ENCODE measurements around the gene RERG.
"Not testable (repeated sequence)": the region's sequence is repeated elsewhere in the genome, so short reads cannot be mapped to it uniquely, and the experiment has no call there.

Gene RERG

DNA sequence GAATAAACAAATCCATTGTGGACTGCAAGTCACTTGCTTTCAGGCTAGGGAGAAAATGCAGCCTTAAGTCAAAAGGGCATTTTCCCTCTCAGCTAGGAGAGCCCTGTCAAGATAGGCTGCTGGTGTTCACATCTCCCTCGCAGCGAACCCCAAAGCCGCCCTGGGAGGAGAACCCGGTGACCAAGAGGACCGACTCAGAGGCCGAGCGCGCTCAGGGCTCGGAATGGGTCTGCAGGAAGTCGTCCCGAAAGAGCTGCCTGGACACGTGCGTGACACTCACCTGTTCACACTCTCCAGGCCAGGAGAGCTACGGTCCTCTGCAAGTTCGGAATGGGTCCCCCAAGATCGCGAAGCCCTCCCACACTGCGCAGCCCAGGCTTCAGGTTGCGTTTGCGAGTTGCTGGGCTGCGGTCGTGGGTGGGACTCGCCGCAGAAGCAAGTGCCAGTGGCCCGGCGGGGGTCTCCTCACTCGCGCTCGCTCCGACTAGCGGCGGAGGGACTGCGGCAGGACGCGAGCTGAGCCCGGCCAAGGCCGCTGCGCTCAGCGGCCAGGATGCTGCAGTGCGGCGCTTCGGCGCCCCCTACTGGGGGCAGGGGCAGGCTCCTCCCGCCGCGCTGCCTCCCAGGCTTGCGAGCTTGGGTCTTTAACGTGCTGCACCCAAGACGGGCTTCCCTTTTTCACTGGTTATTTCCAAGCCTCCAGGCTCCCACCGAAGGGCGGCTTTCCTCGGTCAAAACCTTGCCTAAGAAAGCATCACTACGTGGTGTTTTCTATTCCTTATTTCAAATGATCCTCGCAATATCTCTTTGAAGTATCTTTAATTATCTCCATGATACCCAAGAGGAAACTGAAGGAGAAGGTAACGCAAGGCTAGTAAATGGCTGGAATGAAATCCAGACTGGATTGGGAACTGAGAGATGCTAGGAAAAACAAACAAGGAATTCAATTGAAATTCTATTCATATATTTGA is at the start of gene RERG:
Gene RERG (minus strand): TSS at position 503 of the 971 bp plus-strand sequence. CDS start 3,928 bp downstream, outside the sequence.
- DNase-seq: peak; percentile 52

GRCh38 chr12:15270591-15270990 is 49.4 kb upstream of the RERG start:
- DNase-seq: no peak

- DNase-seq: peak; percentile 59
Measured at GRCh38 chr12:15268927-15269552, 47.8 kb upstream of the RERG start.

DNA sequence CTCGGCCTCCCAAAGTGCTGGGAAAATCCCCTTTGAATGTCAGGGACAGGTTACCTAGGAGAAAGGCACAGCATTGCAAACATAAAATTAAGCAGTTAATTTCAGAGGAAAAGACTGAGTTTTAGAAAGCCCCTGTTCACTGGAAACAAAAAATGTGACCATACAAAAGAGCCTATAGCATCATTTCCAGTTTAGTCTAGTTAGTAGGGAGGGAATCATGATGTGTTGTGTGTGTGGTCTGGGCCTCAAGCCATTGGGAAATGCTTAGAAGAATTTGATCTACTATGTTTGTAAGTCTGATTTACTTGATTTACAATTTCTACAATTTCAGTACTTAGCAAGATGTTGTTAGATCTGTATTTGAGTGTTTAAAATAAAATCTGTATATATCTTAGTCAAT is 47.1 kb upstream of the RERG start:
- no peak for DNase-seq

GRCh38 chr12:15265875-15266274 is 44.7 kb upstream of the RERG start:
- no peak for DNase-seq

- no peak for DNase-seq
Measured at GRCh38 chr12:15256761-15257160, 35.5 kb upstream of the RERG start.

DNA sequence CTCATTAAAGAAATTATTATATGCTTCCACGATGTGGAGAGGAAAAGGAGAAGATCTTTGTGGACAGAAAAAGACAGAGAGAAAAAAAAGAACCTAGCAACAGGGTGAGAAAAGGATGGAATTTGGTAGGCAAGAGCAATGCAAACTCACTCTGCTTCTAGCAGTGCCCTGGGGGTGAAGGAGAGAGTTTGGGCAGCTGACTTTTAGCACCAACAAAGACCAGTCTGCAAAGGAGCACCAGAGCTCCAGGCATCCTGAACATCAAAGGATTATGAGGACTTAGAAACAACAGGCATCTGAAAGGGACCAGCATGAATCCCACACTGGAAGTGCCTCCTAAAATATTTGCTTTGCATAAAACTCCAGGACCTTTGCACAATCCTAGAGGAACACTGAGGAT is 32.8 kb upstream of the RERG start:
- DNase-seq: no peak

DNA sequence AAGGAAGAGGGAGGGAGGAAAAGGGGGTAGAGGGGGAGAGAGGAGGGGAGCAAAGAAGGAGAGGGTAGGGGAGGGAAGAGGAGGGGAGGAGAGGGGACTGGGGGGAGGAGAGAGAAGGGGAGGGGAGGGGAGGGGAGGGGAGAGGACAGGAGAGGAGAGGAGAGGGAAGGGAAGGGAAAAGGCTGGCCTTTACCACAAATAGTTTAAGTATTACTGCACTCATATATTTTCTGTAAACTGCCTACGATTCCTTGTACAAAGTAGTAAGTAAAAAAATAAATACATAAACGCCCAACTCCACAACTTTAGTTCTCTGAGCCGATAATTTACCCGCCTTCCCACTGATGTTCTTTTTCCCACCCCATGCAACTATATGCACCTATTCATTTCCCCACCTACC is 23.7 kb upstream of the RERG start:
- DNase-seq: no peak

- no peak for DNase-seq
Measured at GRCh38 chr12:15244341-15244740, 23.1 kb upstream of the RERG start.

- no peak for DNase-seq
Measured at GRCh38 chr12:15243102-15243501, 21.9 kb upstream of the RERG start.

DNA sequence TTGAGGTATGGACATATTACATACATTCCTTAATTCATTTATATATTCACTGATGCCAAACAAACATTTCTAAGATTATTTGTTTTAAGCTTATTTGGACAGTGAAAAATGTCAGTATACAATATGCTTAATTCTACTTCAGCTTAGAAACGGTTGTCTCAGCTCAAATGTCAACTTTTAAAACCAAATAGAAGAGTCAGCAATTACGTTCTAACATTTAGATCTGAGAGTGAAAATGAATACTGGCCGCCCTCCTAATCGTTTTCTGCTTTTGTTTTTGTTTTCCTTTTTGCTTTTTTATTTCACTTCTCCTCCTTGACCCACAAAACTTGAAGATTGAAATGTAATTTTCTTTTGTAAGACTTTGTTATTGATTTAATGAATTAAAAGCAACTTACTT is 19.7 kb upstream of the RERG start:
- no peak for DNase-seq

GRCh38 chr12:15234508-15234907 is 13.3 kb upstream of the RERG start:
- DNase-seq: no peak

DNA sequence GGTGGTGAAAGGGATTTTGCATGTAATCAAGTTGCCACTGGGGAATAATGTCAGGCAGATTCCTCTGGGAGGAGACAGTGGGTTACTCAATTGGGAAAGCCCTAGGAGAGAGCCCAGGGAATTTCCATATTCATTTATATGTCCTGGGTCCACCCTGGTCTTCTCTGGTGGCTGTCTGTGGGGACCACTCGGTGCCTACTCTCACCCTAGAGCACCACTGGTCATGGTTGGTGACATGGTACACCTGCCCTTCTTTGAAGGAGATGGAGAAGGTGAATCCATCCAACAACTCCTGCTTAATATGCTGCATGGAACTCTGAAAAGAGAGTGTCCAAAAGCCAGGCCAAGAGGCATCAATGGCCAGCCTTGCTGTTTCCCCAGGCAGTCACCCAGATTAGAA is 12.8 kb upstream of the RERG start:
- DNase-seq: no peak

DNA sequence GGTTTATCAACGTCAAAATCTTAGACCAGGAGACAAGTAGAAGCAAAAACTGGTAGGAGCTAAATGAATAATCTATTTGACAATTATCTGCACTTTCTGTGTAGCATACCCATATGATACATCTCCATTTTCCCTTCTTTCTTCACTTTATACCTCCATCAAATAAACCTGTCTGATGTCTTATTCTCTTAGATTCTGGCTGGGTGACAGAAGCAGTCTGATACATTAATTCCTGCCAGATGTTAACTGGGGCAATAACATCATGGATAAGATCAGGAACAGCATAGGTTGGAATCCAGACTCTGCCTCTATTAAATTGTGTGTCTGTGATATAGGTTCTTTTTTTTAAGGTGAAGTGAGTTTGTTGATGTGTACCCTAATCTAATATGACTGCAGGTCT is 11.7 kb upstream of the RERG start:
- no peak for DNase-seq

- no peak for DNase-seq
Measured at GRCh38 chr12:15231493-15231892, 10.3 kb upstream of the RERG start.

DNA sequence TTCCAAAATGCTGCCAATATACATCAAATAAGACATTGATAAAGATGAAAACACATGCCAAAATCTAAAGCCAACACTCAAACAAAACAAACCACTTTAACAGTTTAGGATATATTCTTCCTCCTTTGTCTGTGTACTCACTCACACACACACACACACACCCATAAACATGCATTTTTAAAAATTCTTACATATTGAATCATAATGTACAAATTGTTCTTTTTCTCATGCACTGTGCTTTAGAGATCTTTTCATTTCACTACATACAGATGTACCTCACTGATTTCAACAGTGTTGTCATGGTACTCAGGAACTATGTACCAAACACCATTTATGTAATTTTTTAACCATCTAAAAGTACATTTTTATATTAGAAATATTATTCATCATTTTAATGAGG is 9.5 kb upstream of the RERG start:
- DNase-seq: no peak

DNA sequence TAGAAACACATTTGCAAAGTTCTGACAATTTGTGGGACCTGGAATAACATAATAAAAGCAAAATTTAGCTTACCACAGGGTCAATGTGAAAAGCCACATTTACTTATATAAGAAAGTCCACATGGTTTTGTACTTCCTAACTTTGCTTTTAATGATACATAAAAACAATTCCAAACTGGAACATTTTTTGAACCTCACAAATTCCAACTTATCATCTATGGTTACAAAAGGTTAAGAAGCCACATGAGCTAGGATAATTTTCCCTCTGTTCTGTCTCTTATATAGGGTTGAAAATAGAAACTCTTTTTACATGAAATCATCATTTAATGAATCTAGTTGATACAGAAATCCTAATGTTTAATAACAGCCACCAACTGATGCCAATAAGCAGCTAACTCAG is 8.9 kb upstream of the RERG start:
- no peak for DNase-seq

DNA sequence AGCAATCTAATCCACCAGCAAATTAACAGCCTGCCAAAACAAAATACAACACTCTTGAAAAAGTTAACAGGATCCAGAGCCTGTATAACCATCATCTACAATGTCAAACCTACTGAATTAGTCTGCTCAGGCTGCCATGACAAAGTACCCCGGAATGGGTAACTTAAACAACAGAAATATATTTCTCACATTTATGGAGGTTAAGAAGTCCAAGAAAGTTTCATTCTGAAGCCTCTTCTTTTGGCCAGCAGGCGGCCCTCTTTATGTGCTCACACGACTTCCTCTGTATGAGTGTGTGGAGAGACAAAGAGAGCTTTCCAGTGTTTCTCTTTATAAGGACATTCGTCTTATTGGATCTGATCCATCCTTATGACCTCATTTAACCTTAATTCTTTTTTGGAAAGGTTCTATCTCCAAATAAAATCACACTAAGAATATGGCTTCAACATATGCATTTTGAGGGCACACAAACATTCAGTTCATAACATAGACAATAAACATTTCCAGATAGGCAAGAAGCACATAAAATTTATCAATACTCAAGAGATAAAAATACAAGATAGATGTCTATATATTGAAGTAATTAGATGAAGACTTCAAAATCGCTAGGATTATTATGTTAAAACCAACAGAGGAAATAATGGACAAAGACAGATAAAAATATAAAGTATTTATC is 5.9 kb upstream of the RERG start:
- DNase-seq: peak; percentile 11

GRCh38 chr12:15225863-15226218 is 4.6 kb upstream of the RERG start:
- DNase-seq: not testable (repeated sequence)

GRCh38 chr12:15225136-15225862 is 4.1 kb upstream of the RERG start:
- no peak for DNase-seq

DNA sequence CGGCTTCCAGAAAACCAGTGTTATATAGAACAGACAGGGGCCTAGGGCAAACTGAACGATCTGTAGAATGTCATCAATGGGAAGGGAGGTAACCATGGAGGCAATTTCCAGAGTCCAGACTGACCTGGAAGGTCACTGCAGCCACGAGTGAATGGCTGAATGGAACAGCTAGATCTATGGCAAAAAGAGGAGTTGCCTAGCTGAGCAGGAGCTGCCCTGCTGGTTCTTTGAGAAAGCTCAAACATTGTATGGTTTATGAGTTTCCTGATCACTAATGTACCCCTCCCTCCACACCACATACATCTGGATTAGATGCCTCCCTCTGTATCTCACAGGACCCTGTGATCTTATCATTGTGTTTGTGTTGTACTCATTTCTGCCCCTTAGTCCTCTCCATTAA is 1.0 kb upstream of the RERG start:
- DNase-seq: no peak

DNA sequence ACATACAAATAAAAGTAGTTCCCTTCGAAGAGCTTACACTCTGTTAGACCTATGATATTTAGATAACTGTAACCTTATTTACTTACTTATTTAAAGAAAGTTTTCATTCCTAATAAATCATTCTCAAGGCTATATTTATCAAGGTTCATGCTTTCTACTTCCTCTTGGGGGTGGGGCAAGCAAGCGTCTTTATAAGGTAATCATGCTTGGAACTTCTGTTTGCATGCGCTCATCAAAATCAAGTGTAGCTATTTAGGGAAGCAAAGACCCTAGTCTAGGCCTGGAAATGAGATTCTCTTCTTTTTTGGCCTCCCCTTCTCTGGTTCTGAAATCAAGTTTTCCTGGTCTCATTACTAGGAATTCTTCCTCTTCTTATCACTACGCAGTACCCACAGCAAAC is 766 bp downstream of the RERG start:
- no peak for DNase-seq

- DNase-seq: no peak
Measured at GRCh38 chr12:15218794-15219193, 2.4 kb downstream of the RERG start.
